CD1c-positive myeloid dendritic cell (primary cell): ENCODE data around the gene SPOCD1.

Experiments
- DNase-seq: peaks from one replicate; pipeline ENCODE4 v3.0.0-alpha.2; 2016; ENCODE audit errors: extremely low spot score

Gene SPOCD1

GRCh38 chr1:31755850-31756492, 59.9 kb downstream of the SPOCD1 start:
- no peak for DNase-seq

GRCh38 chr1:31755197-31755611, 60.6 kb downstream of the SPOCD1 start:
- no peak for DNase-seq

GRCh38 chr1:31754397-31754796, 61.4 kb downstream of the SPOCD1 start:
- no peak for DNase-seq

GRCh38 chr1:31753707-31754349, 62.0 kb downstream of the SPOCD1 start:
- no peak for DNase-seq

- no peak for DNase-seq
Measured at GRCh38 chr1:31752952-31753475, 62.8 kb downstream of the SPOCD1 start.

GRCh38 chr1:31752258-31752657, 63.6 kb downstream of the SPOCD1 start:
- no peak for DNase-seq

- no peak for DNase-seq
Measured at GRCh38 chr1:31751822-31752241, 64.0 kb downstream of the SPOCD1 start.

- DNase-seq = peak; percentile 53
Measured at GRCh38 chr1:31750858-31751510, 64.8 kb downstream of the SPOCD1 start.

- DNase-seq = no peak
Measured at GRCh38 chr1:31749785-31750735, 65.8 kb downstream of the SPOCD1 start.

- no peak for DNase-seq
Measured at GRCh38 chr1:31748365-31748764, 67.5 kb downstream of the SPOCD1 start.

- no peak for DNase-seq
Measured at GRCh38 chr1:31747304-31747703, 68.5 kb downstream of the SPOCD1 start.

- no peak for DNase-seq
Measured at GRCh38 chr1:31746687-31747086, 69.1 kb downstream of the SPOCD1 start.

GRCh38 chr1:31745946-31746670, 69.7 kb downstream of the SPOCD1 start:
- no peak for DNase-seq

GRCh38 chr1:31745096-31745945, 70.5 kb downstream of the SPOCD1 start:
- DNase-seq = peak; percentile 67

- no peak for DNase-seq
Measured at GRCh38 chr1:31744165-31744888, 71.5 kb downstream of the SPOCD1 start.

- no peak for DNase-seq
Measured at GRCh38 chr1:31742462-31743212, 73.2 kb downstream of the SPOCD1 start.
